Breast epithelium (tissue), 4 donors: ENCODE results near the gene ANXA2. TPM values are rescaled to one million over a fixed set of nuclear protein-coding genes. Genes with fewer than 3 reads are reported as not detected.

Experiments used
- DNase-seq, 2 donors: peaks; one replicate each; pipeline ENCODE4 v3.0.0-alpha.2; 2019; ENCODE audit warnings: low spot score in 2 of 2
- H3K27ac ChIP-seq, 2 donors: fragments of 200-600 bp; sonication (generic) in 1 of 2; one replicate each; pipeline ENCODE4 v1.5.1; 2016 to 2019; ENCODE audit warnings: mild to moderate bottlenecking in 1 of 2
- H3K27me3 ChIP-seq, 2 donors: fragments of 200-600 bp; sonication (generic) in 1 of 2; one replicate each; pipeline versions ENCODE4 v1.5.1 to v1.6.0; 2017 to 2019; ENCODE audit warnings: control low read depth in 1 of 2, mild to moderate bottlenecking in 1 of 2
- H3K36me3 ChIP-seq: fragments of 200-600 bp; one replicate; pipeline ENCODE4 v1.5.1; 2019
- H3K4me1 ChIP-seq, 2 donors: fragments of 200-600 bp; sonication (generic); one replicate each; pipeline ENCODE4 v1.5.1; 2016 to 2019; ENCODE audit warnings: control low read depth in 1 of 2
- H3K4me3 ChIP-seq, 3 donors: fragments of 200-600 bp; sonication (generic); 1 replicate in 2 of 3; 2 replicates in 1 of 3; pipeline ENCODE4 v1.5.1; 2016 to 2019; ENCODE audit warnings: mild to moderate bottlenecking in 3 of 3, moderate library complexity in 2 of 3
- H3K9me3 ChIP-seq, 2 donors: fragments of 200-600 bp; sonication (generic) in 1 of 2; one replicate each; pipeline ENCODE4 v1.5.1; 2016 to 2019; ENCODE audit warnings: control low read depth in 1 of 2
- CTCF ChIP-seq, 3 donors: fragments of 450-650 bp; IDR thresholded peaks; one replicate each; pipeline ENCODE4 v1.5.1; 2016 to 2017; ENCODE audit warnings: antibody characterized with exemption in 3 of 3, mild to moderate bottlenecking in 3 of 3, moderate library complexity in 3 of 3
- POLR2A ChIP-seq: fragments of 450-650 bp; IDR thresholded peaks from one replicate; pipeline ENCODE4 v1.6.1; 2016; ENCODE audit warnings: antibody characterized with exemption, mild to moderate bottlenecking, moderate library complexity
- POLR2AphosphoS5 ChIP-seq, 3 donors: sonication (generic); formaldehyde crosslinking; IDR thresholded peaks; one replicate each; pipeline ENCODE4 v1.6.1; 2017; ENCODE audit warnings: antibody characterized with exemption in 3 of 3
- intact Hi-C: fragments of 100-400 bp; cut with DNase I; formaldehyde crosslinking; loops from one replicate; pipeline ENCODE4 v1.15.1; 2023; ENCODE audit warnings: low total_unique reads
- total RNA-seq, 3 donors: library from RNA; depleted of rRNA; stranded (reverse); fragments of >200 nt; gene quantifications; one replicate each; pipeline ENCODE4 v1.1.0, GENCODE V29; 2016

ANXA2 gene
- total RNA-seq, 3 donors from 2014 or later = 875 to 1,598 (median 923) TPM

GRCh38 chr15:60376677-60377095 lies 21.1 kb downstream of the ANXA2 start:
- H3K27ac ChIP-seq = peak overlapping the region; percentile 93
- peaks cover 16 to 67% of the 10 kb centered on the region in 2 donors for H3K4me1 ChIP-seq
- no peak overlapping the region for H3K4me3 ChIP-seq
- no peaks in the 10 kb centered on the region for H3K36me3 ChIP-seq
- no peaks in the 10 kb centered on the region for H3K9me3 ChIP-seq
- H3K27me3 ChIP-seq = no peaks in the 10 kb centered on the region
- no peak for DNase-seq
- intact Hi-C loops = no loop called here
- TF ChIP-seq CTCF (IDR thresholded peaks at IDR 0.05) (no peak), POLR2AphosphoS5 (IDR thresholded peaks at IDR 0.05) (peak in 1 of 3 donors; percentile 12)

GRCh38 chr15:60375306-60375705 lies 22.5 kb downstream of the ANXA2 start:
- Histone ChIP-seq H3K27ac (peak overlapping the region; percentile 93), H3K36me3 (no peaks in the 10 kb centered on the region)

GRCh38 chr15:60374628-60375081 lies 23.1 kb downstream of the ANXA2 start:
- H3K36me3 ChIP-seq = no peaks in the 10 kb centered on the region
- H3K27ac ChIP-seq = peak overlapping the region; percentile 93
- H3K27me3 ChIP-seq = no peaks in the 10 kb centered on the region
- DNase-seq = peak; percentile 81 to 83
- H3K4me3 ChIP-seq = peak overlapping the region in 1 of 3 donors; percentile 40
- TF ChIP-seq CTCF (IDR thresholded peaks at IDR 0.05) (no peak), POLR2AphosphoS5 (IDR thresholded peaks at IDR 0.05) (peak; percentile 21 to 50 (median 29))
- intact Hi-C loops = no loop called here
- no peaks in the 10 kb centered on the region for H3K9me3 ChIP-seq
- peaks cover 16 to 70% of the 10 kb centered on the region in 2 donors for H3K4me1 ChIP-seq

More at GRCh38 chr15:60375306-60375705, 22.5 kb downstream of the ANXA2 start:
- Histone ChIP-seq H3K4me3 (no peak overlapping the region), H3K27me3 (no peaks in the 10 kb centered on the region), H3K4me1 (peaks cover 16 to 77% of the 10 kb centered on the region in 2 donors), H3K9me3 (no peaks in the 10 kb centered on the region)
- intact Hi-C loops = no loop called here
- no peak for DNase-seq
- TF ChIP-seq POLR2A (no peak), POLR2AphosphoS5 (IDR thresholded peaks at IDR 0.05) (no peak), CTCF (IDR thresholded peaks at IDR 0.05) (no peak)

- TF ChIP-seq CTCF (IDR thresholded peaks at IDR 0.05) (no peak), POLR2A (no peak), POLR2AphosphoS5 (IDR thresholded peaks at IDR 0.05) (no peak)
- intact Hi-C loops = no loop called here
Measured at GRCh38 chr15:60374209-60374608, 23.6 kb downstream of the ANXA2 start.

GRCh38 chr15:60373745-60374144 lies 24.0 kb downstream of the ANXA2 start:
- H3K27ac ChIP-seq = peak overlapping the region; percentile 93
- intact Hi-C loops = no loop called here
- DNase-seq = no peak
- H3K9me3 ChIP-seq = no peaks in the 10 kb centered on the region
- H3K27me3 ChIP-seq = no peaks in the 10 kb centered on the region
- H3K36me3 ChIP-seq = no peaks in the 10 kb centered on the region
- peak overlapping the region in 1 of 3 donors; percentile 40 for H3K4me3 ChIP-seq
- TF ChIP-seq CTCF (IDR thresholded peaks at IDR 0.05) (no peak), POLR2A (no peak), POLR2AphosphoS5 (IDR thresholded peaks at IDR 0.05) (no peak)
- H3K4me1 ChIP-seq = peaks cover 16 to 63% of the 10 kb centered on the region in 2 donors

More at GRCh38 chr15:60374209-60374608, 23.6 kb downstream of the ANXA2 start:
- no peaks in the 10 kb centered on the region for H3K27me3 ChIP-seq
- H3K4me1 ChIP-seq = peaks cover 16 to 67% of the 10 kb centered on the region in 2 donors
- H3K36me3 ChIP-seq = no peaks in the 10 kb centered on the region
- no peak for DNase-seq
- H3K4me3 ChIP-seq = peak overlapping the region in 1 of 3 donors; percentile 40
- no peaks in the 10 kb centered on the region for H3K9me3 ChIP-seq
- H3K27ac ChIP-seq = peak overlapping the region; percentile 93
